Measurements from ENCODE around the gene CNPY4.
A peak's percentile ranks its signal among the peaks of the same experiment; 100 is the strongest.
"Not testable (repeated sequence)": the region's sequence is repeated elsewhere in the genome, so short reads cannot be mapped to it uniquely, and the experiment has no call there.

CNPY4 gene

GRCh38 chr7:100132126-100132525, 12.7 kb downstream of the CNPY4 start:
- no peak for DNase-seq (ENCODE audit: low read depth)
- no peak for TF ChIP-seq CTCF (IDR thresholded peaks at IDR 0.05; ENCODE audit: insufficient read depth, low read depth, low read length, missing control alignments)

GRCh38 chr7:100132697-100133151, 13.3 kb downstream of the CNPY4 start:
- DNase-seq (ENCODE audit: low read depth): peak; percentile 75
- H3K4me3 ChIP-seq (ENCODE audit: low read length): no peak overlapping the region
- peak; percentile 99 for TF ChIP-seq CTCF (IDR thresholded peaks at IDR 0.05; ENCODE audit: insufficient read depth, low read depth, low read length, missing control alignments)

More at GRCh38 chr7:100132126-100132525, 12.7 kb downstream of the CNPY4 start:
- H3K4me3 ChIP-seq (ENCODE audit: low read length): no peak overlapping the region

GRCh38 chr7:100137851-100138760, 18.7 kb downstream of the CNPY4 start:
- no peak for TF ChIP-seq CTCF (IDR thresholded peaks at IDR 0.05; ENCODE audit: insufficient read depth, low read depth, low read length, missing control alignments)
- H3K4me3 ChIP-seq (ENCODE audit: low read length): no peak overlapping the region
- no peak for DNase-seq (ENCODE audit: low read depth)

- no peak for DNase-seq (ENCODE audit: low read depth)
- no peak overlapping the region for H3K4me3 ChIP-seq (ENCODE audit: low read length)
- TF ChIP-seq CTCF (IDR thresholded peaks at IDR 0.05; ENCODE audit: insufficient read depth, low read depth, low read length, missing control alignments): no peak
These were observed 22.1 kb downstream of the CNPY4 start for GRCh38 chr7:100141555-100141949.

- no peak for DNase-seq (ENCODE audit: low read depth)
- no peak for TF ChIP-seq CTCF (IDR thresholded peaks at IDR 0.05; ENCODE audit: insufficient read depth, low read depth, low read length, missing control alignments)
- no peak overlapping the region for H3K4me3 ChIP-seq (ENCODE audit: low read length)
These were observed 23.0 kb downstream of the CNPY4 start for GRCh38 chr7:100142461-100142860.

- H3K4me3 ChIP-seq (ENCODE audit: low read length): not testable (repeated sequence)
- peak; percentile 86 for DNase-seq (ENCODE audit: low read depth)
These were observed 26.9 kb downstream of the CNPY4 start for GRCh38 chr7:100146350-100146749.

GRCh38 chr7:100147278-100147677, 27.8 kb downstream of the CNPY4 start:
- no peak for TF ChIP-seq CTCF (IDR thresholded peaks at IDR 0.05; ENCODE audit: insufficient read depth, low read depth, low read length, missing control alignments)
- DNase-seq (ENCODE audit: low read depth): no peak
- H3K4me3 ChIP-seq (ENCODE audit: low read length): no peak overlapping the region
